Stomach (tissue), 4 donors: ENCODE measurements around the gene FMN2.

Experiments
- EP300 ChIP-seq: sonication (generic); formaldehyde crosslinking; IDR thresholded peaks from one replicate; pipeline ENCODE4 v1.6.1; 2017; ENCODE audit warnings: antibody characterized with exemption
- POLR2A ChIP-seq, 4 donors: fragments of 450-650 bp; IDR thresholded peaks; one replicate each; pipeline ENCODE4 v1.6.1; 2016; ENCODE audit warnings: antibody characterized with exemption in 4 of 4, control low read depth in 2 of 4, mild to moderate bottlenecking in 1 of 4, moderate library complexity in 1 of 4
- POLR2AphosphoS5 ChIP-seq, 3 donors: sonication (generic); formaldehyde crosslinking; IDR thresholded peaks; one replicate each; pipeline ENCODE4 v1.6.1; 2016; ENCODE audit warnings: antibody characterized with exemption in 3 of 3
- TF ChIP-seq, protein P1 (sequence below), 7 experiments: fragments of 450-650 bp in 4 of 7; fragments of 200-600 bp in 3 of 7; sonication (generic) in 3 of 7; IDR thresholded peaks; one replicate each; pipeline ENCODE4 v1.5.1; 2016 to 2019; ENCODE audit warnings: antibody characterized with exemption in 7 of 7, control low read depth in 2 of 7, mild to moderate bottlenecking in 1 of 7

DNA sequence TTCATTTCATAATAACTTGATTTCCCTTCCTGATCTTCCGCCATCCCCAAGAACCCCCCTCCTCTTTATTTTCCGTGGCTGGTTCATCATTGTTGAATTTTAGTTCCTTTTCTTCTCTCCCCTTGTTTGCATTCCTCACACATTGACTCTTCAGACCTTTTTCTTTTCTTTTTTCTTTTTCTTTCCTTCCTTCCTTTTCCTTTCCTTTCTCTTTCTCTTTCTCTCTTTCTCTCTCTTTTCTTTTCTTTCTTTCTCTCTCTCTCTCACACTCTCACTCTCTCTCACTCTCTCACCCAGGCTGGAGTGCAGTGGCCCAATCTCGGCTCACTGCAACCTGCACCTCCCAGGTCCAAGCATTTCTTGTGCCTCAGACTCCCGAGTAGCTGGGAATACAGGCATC lies 231.3 kb downstream of the FMN2 start:
- TF ChIP-seq, protein P1, sequence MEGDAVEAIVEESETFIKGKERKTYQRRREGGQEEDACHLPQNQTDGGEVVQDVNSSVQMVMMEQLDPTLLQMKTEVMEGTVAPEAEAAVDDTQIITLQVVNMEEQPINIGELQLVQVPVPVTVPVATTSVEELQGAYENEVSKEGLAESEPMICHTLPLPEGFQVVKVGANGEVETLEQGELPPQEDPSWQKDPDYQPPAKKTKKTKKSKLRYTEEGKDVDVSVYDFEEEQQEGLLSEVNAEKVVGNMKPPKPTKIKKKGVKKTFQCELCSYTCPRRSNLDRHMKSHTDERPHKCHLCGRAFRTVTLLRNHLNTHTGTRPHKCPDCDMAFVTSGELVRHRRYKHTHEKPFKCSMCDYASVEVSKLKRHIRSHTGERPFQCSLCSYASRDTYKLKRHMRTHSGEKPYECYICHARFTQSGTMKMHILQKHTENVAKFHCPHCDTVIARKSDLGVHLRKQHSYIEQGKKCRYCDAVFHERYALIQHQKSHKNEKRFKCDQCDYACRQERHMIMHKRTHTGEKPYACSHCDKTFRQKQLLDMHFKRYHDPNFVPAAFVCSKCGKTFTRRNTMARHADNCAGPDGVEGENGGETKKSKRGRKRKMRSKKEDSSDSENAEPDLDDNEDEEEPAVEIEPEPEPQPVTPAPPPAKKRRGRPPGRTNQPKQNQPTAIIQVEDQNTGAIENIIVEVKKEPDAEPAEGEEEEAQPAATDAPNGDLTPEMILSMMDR (IDR thresholded peaks at IDR 0.05) = no peak
- TF ChIP-seq POLR2A (IDR thresholded peaks at IDR 0.05) = no peak
- TF ChIP-seq EP300 = no peak
- TF ChIP-seq POLR2AphosphoS5 (IDR thresholded peaks at IDR 0.05) = no peak
